HL-60 (cell line): ENCODE results near the gene ACCS.

ENCODE experiments used
- DNase-seq, 2 experiments: peaks; one replicate each; pipeline ENCODE4 v3.0.0-alpha.2; 2010 to 2020; ENCODE audit warnings: low read depth in 1 of 2, low spot score in 1 of 2
- H3K27ac ChIP-seq: fragments of 250-450 bp; sonication (Bioruptor Pico); replicated peaks from 2 replicates; pipeline ENCODE4 v1.5.1; 2020; ENCODE audit warnings: mild to moderate bottlenecking, moderate library complexity
- H3K27me3 ChIP-seq: fragments of 250-450 bp; sonication (Bioruptor Pico); 2 replicates; pipeline ENCODE4 v1.5.1; 2021; ENCODE audit warnings: mild to moderate bottlenecking, moderate library complexity; ENCODE audit not compliant: insufficient read depth, poor library complexity, severe bottlenecking
- H3K4me3 ChIP-seq: replicated peaks from 2 replicates; pipeline ENCODE4 v1.5.1; 2011; ENCODE audit warnings: mild to moderate bottlenecking, control low read depth, low read length; ENCODE audit not compliant: insufficient read depth
- CTCF ChIP-seq: IDR thresholded peaks from one replicate; pipeline ENCODE4 v1.5.1; 2011; ENCODE audit warnings: low read length, control low read depth, inconsistent platforms; ENCODE audit not compliant: insufficient read depth
- GABPA ChIP-seq: IDR thresholded peaks from 2 replicates; pipeline ENCODE4 v1.6.1; 2012; ENCODE audit warnings: low read depth
- POLR2AphosphoS5 ChIP-seq: IDR thresholded peaks from 2 replicates; pipeline ENCODE4 v1.6.1; 2012; ENCODE audit warnings: low read depth
- REST ChIP-seq: IDR thresholded peaks from 2 replicates; pipeline ENCODE4 v1.6.1; 2012; ENCODE audit warnings: low read depth; ENCODE audit not compliant: insufficient replicate concordance
- SPI1 ChIP-seq: IDR thresholded peaks from 2 replicates; pipeline ENCODE4 v1.6.1; 2012; ENCODE audit warnings: low read depth, mild to moderate bottlenecking, borderline replicate concordance

The ACCS gene

GRCh38 chr11:44072757-44073658 lies 6.9 kb downstream of the ACCS start:
- TF ChIP-seq GABPA = no peak
- TF ChIP-seq SPI1 = no peak
- TF ChIP-seq REST = no peak
- TF ChIP-seq POLR2AphosphoS5 = no peak
- TF ChIP-seq CTCF = no peak
- H3K4me3 ChIP-seq = no peak overlapping the region
- no peaks in the 10 kb centered on the region for H3K27me3 ChIP-seq
- no peak overlapping the region for H3K27ac ChIP-seq
- no peak for DNase-seq

- Histone ChIP-seq H3K27me3 (no peaks in the 10 kb centered on the region), H3K27ac (no peak overlapping the region)
Observed at GRCh38 chr11:44078794-44079193, 12.7 kb downstream of the ACCS start.

More at GRCh38 chr11:44078794-44079193, 12.7 kb downstream of the ACCS start:
- DNase-seq = no peak
- H3K4me3 ChIP-seq = no peak overlapping the region
- TF ChIP-seq CTCF = no peak
- no peak for TF ChIP-seq SPI1
- TF ChIP-seq POLR2AphosphoS5 = no peak
- no peak for TF ChIP-seq REST
- TF ChIP-seq GABPA = no peak
